ENCODE measurements around the gene RPL3.

DNA sequence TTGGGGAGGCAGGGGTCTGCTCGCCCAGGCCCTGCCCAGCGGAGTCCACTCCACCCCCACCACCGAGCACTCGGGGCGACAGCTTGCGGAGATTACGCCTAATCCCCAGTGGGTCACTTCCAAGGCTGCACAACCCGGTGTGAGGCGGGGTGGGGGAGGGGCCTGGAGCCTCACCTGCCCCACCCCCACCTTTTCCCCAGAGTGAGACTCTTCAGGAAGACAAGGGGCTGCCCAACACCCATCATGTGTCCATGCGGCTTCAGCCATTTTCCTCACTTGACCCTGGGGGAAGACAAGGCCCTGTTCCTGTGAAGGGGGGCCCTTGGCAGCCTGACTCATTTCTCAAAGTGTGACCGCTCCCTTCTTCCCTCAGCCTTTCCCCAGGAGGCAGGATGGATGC, 42.8 kb upstream of the RPL3 start:
- TF ChIP-seq, protein P1, sequence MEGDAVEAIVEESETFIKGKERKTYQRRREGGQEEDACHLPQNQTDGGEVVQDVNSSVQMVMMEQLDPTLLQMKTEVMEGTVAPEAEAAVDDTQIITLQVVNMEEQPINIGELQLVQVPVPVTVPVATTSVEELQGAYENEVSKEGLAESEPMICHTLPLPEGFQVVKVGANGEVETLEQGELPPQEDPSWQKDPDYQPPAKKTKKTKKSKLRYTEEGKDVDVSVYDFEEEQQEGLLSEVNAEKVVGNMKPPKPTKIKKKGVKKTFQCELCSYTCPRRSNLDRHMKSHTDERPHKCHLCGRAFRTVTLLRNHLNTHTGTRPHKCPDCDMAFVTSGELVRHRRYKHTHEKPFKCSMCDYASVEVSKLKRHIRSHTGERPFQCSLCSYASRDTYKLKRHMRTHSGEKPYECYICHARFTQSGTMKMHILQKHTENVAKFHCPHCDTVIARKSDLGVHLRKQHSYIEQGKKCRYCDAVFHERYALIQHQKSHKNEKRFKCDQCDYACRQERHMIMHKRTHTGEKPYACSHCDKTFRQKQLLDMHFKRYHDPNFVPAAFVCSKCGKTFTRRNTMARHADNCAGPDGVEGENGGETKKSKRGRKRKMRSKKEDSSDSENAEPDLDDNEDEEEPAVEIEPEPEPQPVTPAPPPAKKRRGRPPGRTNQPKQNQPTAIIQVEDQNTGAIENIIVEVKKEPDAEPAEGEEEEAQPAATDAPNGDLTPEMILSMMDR (IDR thresholded peaks at IDR 0.05; ENCODE audit: low read length) = no peak
- no peak for TF ChIP-seq EZH2 (IDR thresholded peaks at IDR 0.05; ENCODE audit: borderline replicate concordance, low read length)

All from OCI-LY1 (cell line).